ENCODE measurements around the gene ARHGAP29.
A peak's percentile ranks its signal among the peaks of the same experiment; 100 is the strongest.

The ARHGAP29 gene

GRCh38 chr1:94245747-94246438 lies 8.5 kb upstream of the ARHGAP29 start:
- no peak for DNase-seq (ENCODE audit: low read depth)
- H3K4me3 ChIP-seq (ENCODE audit: control insufficient read depth, low read depth, low read length) = peak overlapping the region; percentile 81
- TF ChIP-seq CTCF (IDR thresholded peaks at IDR 0.05; ENCODE audit: control insufficient read depth, insufficient read depth, low read depth, low read length, missing control alignments) = no peak

GRCh38 chr1:94244816-94245215 lies 7.4 kb upstream of the ARHGAP29 start:
- DNase-seq (ENCODE audit: low read depth) = no peak
- H3K4me3 ChIP-seq (ENCODE audit: control insufficient read depth, low read depth, low read length) = no peak overlapping the region
- TF ChIP-seq CTCF (IDR thresholded peaks at IDR 0.05; ENCODE audit: control insufficient read depth, insufficient read depth, low read depth, low read length, missing control alignments) = no peak

GRCh38 chr1:94243665-94244064 lies 6.3 kb upstream of the ARHGAP29 start:
- H3K4me3 ChIP-seq (ENCODE audit: control insufficient read depth, low read depth, low read length) = no peak overlapping the region
- no peak for DNase-seq (ENCODE audit: low read depth)
- no peak for TF ChIP-seq CTCF (IDR thresholded peaks at IDR 0.05; ENCODE audit: control insufficient read depth, insufficient read depth, low read depth, low read length, missing control alignments)

GRCh38 chr1:94240822-94241221 lies 3.4 kb upstream of the ARHGAP29 start:
- H3K4me3 ChIP-seq (ENCODE audit: control insufficient read depth, low read depth, low read length) = no peak overlapping the region
- no peak for TF ChIP-seq CTCF (IDR thresholded peaks at IDR 0.05; ENCODE audit: control insufficient read depth, insufficient read depth, low read depth, low read length, missing control alignments)
- DNase-seq (ENCODE audit: low read depth) = no peak

GRCh38 chr1:94239796-94240195 lies 2.4 kb upstream of the ARHGAP29 start:
- no peak overlapping the region for H3K4me3 ChIP-seq (ENCODE audit: control insufficient read depth, low read depth, low read length)
- TF ChIP-seq CTCF (IDR thresholded peaks at IDR 0.05; ENCODE audit: control insufficient read depth, insufficient read depth, low read depth, low read length, missing control alignments) = no peak
- DNase-seq (ENCODE audit: low read depth) = no peak

GRCh38 chr1:94239051-94239450 lies 1.7 kb upstream of the ARHGAP29 start:
- DNase-seq (ENCODE audit: low read depth) = no peak
- no peak for TF ChIP-seq CTCF (IDR thresholded peaks at IDR 0.05; ENCODE audit: control insufficient read depth, insufficient read depth, low read depth, low read length, missing control alignments)
- H3K4me3 ChIP-seq (ENCODE audit: control insufficient read depth, low read depth, low read length) = no peak overlapping the region

Data from AG09309 (cell line).